Ascending aorta (tissue), 2 donors: ENCODE measurements around the gene ADAMTS17. TPM values are rescaled to one million over a fixed set of nuclear protein-coding genes. Genes with fewer than 3 reads are reported as not detected.

Experiments used
- DNase-seq, 2 donors: peaks; one replicate each; pipeline ENCODE4 v3.0.0-alpha.2; 2019; ENCODE audit warnings: low spot score in 2 of 2
- H3K27ac ChIP-seq, 2 donors: fragments of 200-600 bp; sonication (generic); one replicate each; pipeline ENCODE4 v1.5.1; 2016 to 2017; ENCODE audit warnings: mild to moderate bottlenecking in 1 of 2
- H3K27me3 ChIP-seq: fragments of 200-600 bp; sonication (generic); one replicate; pipeline ENCODE4 v1.5.1; 2017
- H3K36me3 ChIP-seq, 2 donors: fragments of 200-600 bp; sonication (generic); one replicate each; pipeline ENCODE4 v1.5.1; 2016
- H3K4me1 ChIP-seq, 2 donors: fragments of 200-600 bp; sonication (generic); one replicate each; pipeline ENCODE4 v1.5.1; 2016 to 2017; ENCODE audit warnings: mild to moderate bottlenecking in 1 of 2
- H3K4me3 ChIP-seq, 2 donors: fragments of 200-600 bp; sonication (generic); one replicate each; pipeline ENCODE4 v1.5.1; 2016 to 2017; ENCODE audit warnings: mild to moderate bottlenecking in 1 of 2
- H3K9me3 ChIP-seq, 2 donors: fragments of 200-600 bp; sonication (generic); one replicate each; pipeline ENCODE4 v1.5.1; 2016
- CTCF ChIP-seq, 3 experiments: fragments of 200-600 bp in 2 of 3; fragments of 450-650 bp in 1 of 3; sonication (generic) in 2 of 3; IDR thresholded peaks; one replicate each; pipeline ENCODE4 v1.5.1; 2016 to 2019; ENCODE audit warnings: antibody characterized with exemption in 3 of 3, mild to moderate bottlenecking in 1 of 3, moderate library complexity in 1 of 3
- intact Hi-C: fragments of 100-400 bp; cut with DNase I; formaldehyde crosslinking; loops from one replicate; pipeline ENCODE4 v1.15.1; 2023
- total RNA-seq: library from RNA; depleted of rRNA; stranded (reverse); fragments of >200 nt; gene quantifications from one replicate; pipeline ENCODE4 v1.1.0, GENCODE V29; 2016

The ADAMTS17 gene
- total RNA-seq, 1 donor from 2014 or later = 2.8 TPM

GRCh38 chr15:100002086-100002620 lies 339.6 kb downstream of the ADAMTS17 start:
- no peak for DNase-seq
- intact Hi-C loops = no loop called here
- Histone ChIP-seq H3K36me3 (peaks cover 0 to 3% of the 10 kb centered on the region in 2 donors), H3K4me3 (no peak overlapping the region), H3K27me3 (no peaks in the 10 kb centered on the region), H3K4me1 (peaks cover 0 to 3% of the 10 kb centered on the region in 2 donors), H3K27ac (peak overlapping the region in 1 of 2 donors; percentile 64), H3K9me3 (no peaks in the 10 kb centered on the region)
- no peak for TF ChIP-seq CTCF (IDR thresholded peaks at IDR 0.05)

GRCh38 chr15:100001405-100001804 lies 340.4 kb downstream of the ADAMTS17 start:
- Histone ChIP-seq H3K4me1 (peaks cover 0 to 3% of the 10 kb centered on the region in 2 donors), H3K36me3 (peaks cover 0 to 3% of the 10 kb centered on the region in 2 donors), H3K27ac (peak overlapping the region in 1 of 2 donors; percentile 48), H3K4me3 (no peak overlapping the region), H3K27me3 (no peaks in the 10 kb centered on the region), H3K9me3 (no peaks in the 10 kb centered on the region)
- DNase-seq = no peak
- no peak for TF ChIP-seq CTCF (IDR thresholded peaks at IDR 0.05)
- intact Hi-C loops = no loop called here

- intact Hi-C loops = no loop called here
These were observed 342.3 kb downstream of the ADAMTS17 start for GRCh38 chr15:99999282-100000070.

GRCh38 chr15:99998661-99999101 lies 343.1 kb downstream of the ADAMTS17 start:
- no peaks in the 10 kb centered on the region for H3K27me3 ChIP-seq
- peaks cover 0 to 3% of the 10 kb centered on the region in 2 donors for H3K4me1 ChIP-seq
- no peak overlapping the region for H3K27ac ChIP-seq
- peaks cover 0 to 3% of the 10 kb centered on the region in 2 donors for H3K36me3 ChIP-seq
- TF ChIP-seq CTCF (IDR thresholded peaks at IDR 0.05) = no peak
- no peak for DNase-seq
- intact Hi-C loops = no loop called here
- no peak overlapping the region for H3K4me3 ChIP-seq
- H3K9me3 ChIP-seq = no peaks in the 10 kb centered on the region

More at GRCh38 chr15:99999282-100000070, 342.3 kb downstream of the ADAMTS17 start:
- H3K4me1 ChIP-seq = peaks cover 0 to 3% of the 10 kb centered on the region in 2 donors
- no peak overlapping the region for H3K27ac ChIP-seq
- no peak for TF ChIP-seq CTCF (IDR thresholded peaks at IDR 0.05)
- DNase-seq = peak in 1 of 2 donors; percentile 46
- no peak overlapping the region for H3K4me3 ChIP-seq
- no peaks in the 10 kb centered on the region for H3K9me3 ChIP-seq
- peaks cover 0 to 3% of the 10 kb centered on the region in 2 donors for H3K36me3 ChIP-seq
- no peaks in the 10 kb centered on the region for H3K27me3 ChIP-seq

- Histone ChIP-seq H3K27ac (no peak overlapping the region), H3K9me3 (no peaks in the 10 kb centered on the region), H3K4me3 (no peak overlapping the region), H3K4me1 (peaks cover 0 to 1% of the 10 kb centered on the region in 2 donors), H3K27me3 (no peaks in the 10 kb centered on the region), H3K36me3 (peaks cover 0 to 3% of the 10 kb centered on the region in 2 donors)
- intact Hi-C loops = no loop called here
- no peak for TF ChIP-seq CTCF (IDR thresholded peaks at IDR 0.05)
- DNase-seq = peak in 1 of 2 donors; percentile 22
These were observed 344.6 kb downstream of the ADAMTS17 start for GRCh38 chr15:99997112-99997651.
